HT-29 (cell line): ENCODE data around the gene OR2Y1. TPM values are rescaled to one million over a fixed set of nuclear protein-coding genes. Genes with fewer than 3 reads are reported as not detected.
"Not testable (repeated sequence)": the region's sequence is repeated elsewhere in the genome, so short reads cannot be mapped to it uniquely, and the experiment has no call there.

Experiments
- DNase-seq: peaks from one replicate; pipeline ENCODE4 v3.0.0-alpha.2; 2015; ENCODE audit warnings: low spot score
- total RNA-seq: library from RNA; depleted of rRNA; stranded (reverse); fragments of >200 nt; shearing (Covaris generic); gene quantifications from 2 replicates; pipeline ENCODE4 v1.2.3, GENCODE V29; 2014; rRNA removed

Gene OR2Y1
- not detected in 2 replicates for total RNA-seq

GRCh38 chr5:180739958-180740357 lies at the start of gene OR2Y1:
Gene OR2Y1 (minus strand): TSS chr5:180740058. CDS start chr5:180740058, 0 bp downstream.
- no peak for DNase-seq

- not testable (repeated sequence) for DNase-seq
Observed at GRCh38 chr5:180788651-180789410, 49.0 kb upstream of the OR2Y1 start.

GRCh38 chr5:180787711-180788431 lies 48.0 kb upstream of the OR2Y1 start:
- DNase-seq, result no peak

GRCh38 chr5:180786531-180787398 lies 46.9 kb upstream of the OR2Y1 start:
- DNase-seq, result no peak

- DNase-seq, result peak; percentile 28
Observed at GRCh38 chr5:180785794-180786221, 46.0 kb upstream of the OR2Y1 start.

- DNase-seq, result no peak
Observed at GRCh38 chr5:180785121-180785781, 45.4 kb upstream of the OR2Y1 start.

GRCh38 chr5:180784497-180785097 lies 44.7 kb upstream of the OR2Y1 start:
- peak; percentile 81 for DNase-seq

- no peak for DNase-seq
Observed at GRCh38 chr5:180783340-180784052, 43.6 kb upstream of the OR2Y1 start.

GRCh38 chr5:180782748-180783147 lies 42.9 kb upstream of the OR2Y1 start:
- DNase-seq, result no peak

- not testable (repeated sequence) for DNase-seq
Observed at GRCh38 chr5:180781900-180782326, 42.1 kb upstream of the OR2Y1 start.

GRCh38 chr5:180779985-180780610 lies 40.2 kb upstream of the OR2Y1 start:
- DNase-seq, result no peak

- no peak for DNase-seq
Observed at GRCh38 chr5:180777475-180777874, 37.6 kb upstream of the OR2Y1 start.

GRCh38 chr5:180776376-180776775 lies 36.5 kb upstream of the OR2Y1 start:
- DNase-seq, result no peak

- no peak for DNase-seq
Observed at GRCh38 chr5:180775624-180776023, 35.8 kb upstream of the OR2Y1 start.

- no peak for DNase-seq
Observed at GRCh38 chr5:180771839-180772238, 32.0 kb upstream of the OR2Y1 start.

- DNase-seq, result peak; percentile 12
Observed at GRCh38 chr5:180769821-180770220, 30.0 kb upstream of the OR2Y1 start.

GRCh38 chr5:180755601-180756000 lies 15.7 kb upstream of the OR2Y1 start:
- DNase-seq, result no peak

- DNase-seq, result no peak
Observed at GRCh38 chr5:180744253-180744652, 4.4 kb upstream of the OR2Y1 start.

GRCh38 chr5:180742727-180743126 lies 2.9 kb upstream of the OR2Y1 start:
- no peak for DNase-seq

GRCh38 chr5:180740953-180741352 lies 1.1 kb upstream of the OR2Y1 start:
- DNase-seq, result not testable (repeated sequence)
